Liver (tissue), 9 donors: ENCODE measurements around the gene ELL2. TPM values are rescaled to one million over a fixed set of nuclear protein-coding genes. Genes with fewer than 3 reads are reported as not detected.

Source experiments
- DNase-seq: peaks from one replicate; pipeline ENCODE4 v3.0.0-alpha.2; 2017; ENCODE audit warnings: low spot score
- H3K27ac ChIP-seq, 2 donors: one replicate each; pipeline ENCODE4 v1.7.0; 2013; ENCODE audit warnings: inconsistent platforms in 2 of 2, low read length in 2 of 2, control low read depth in 1 of 2, low read depth in 1 of 2, mild to moderate bottlenecking in 1 of 2
- H3K27me3 ChIP-seq, 4 donors: one replicate each; pipeline versions ENCODE4 v1.6.1 to v1.7.0; 2013; ENCODE audit warnings: low read length in 3 of 4, inconsistent platforms in 1 of 4, mild to moderate bottlenecking in 1 of 4, moderate library complexity in 1 of 4; ENCODE audit not compliant: control insufficient read depth in 4 of 4, insufficient read depth in 4 of 4
- H3K36me3 ChIP-seq, 4 donors: one replicate each; pipeline versions ENCODE4 v1.6.1 to v1.7.0; 2013; ENCODE audit warnings: low read length in 3 of 4, mild to moderate bottlenecking in 3 of 4, low read depth in 1 of 4, moderate library complexity in 1 of 4; ENCODE audit not compliant: control insufficient read depth in 4 of 4, insufficient read depth in 3 of 4
- H3K4me1 ChIP-seq, 4 donors: one replicate each; pipeline versions ENCODE4 v1.6.1 to v1.7.0; 2013; ENCODE audit warnings: low read length in 3 of 4, mild to moderate bottlenecking in 3 of 4, moderate library complexity in 1 of 4; ENCODE audit not compliant: control insufficient read depth in 4 of 4, insufficient read depth in 4 of 4
- H3K4me3 ChIP-seq, 3 donors: one replicate each; pipeline versions ENCODE4 v1.6.1 to v1.7.0; 2013; ENCODE audit warnings: low read length in 3 of 3, control low read depth in 1 of 3, low read depth in 1 of 3, mild to moderate bottlenecking in 1 of 3
- H3K9ac ChIP-seq, 2 donors: one replicate each; pipeline ENCODE4 v1.7.0; 2013; ENCODE audit warnings: low read length in 2 of 2, mild to moderate bottlenecking in 2 of 2, moderate library complexity in 2 of 2, control low read depth in 1 of 2, low read depth in 1 of 2
- H3K9me3 ChIP-seq, 4 donors: one replicate each; pipeline versions ENCODE4 v1.6.1 to v1.7.0; 2013; ENCODE audit warnings: low read length in 3 of 4; ENCODE audit not compliant: control insufficient read depth in 4 of 4
- ATF3 ChIP-seq: IDR thresholded peaks from 2 replicates; pipeline ENCODE4 v1.6.1; 2016; ENCODE audit warnings: antibody characterized with exemption
- CTCF ChIP-seq: fragments of 150-350 bp; IDR thresholded peaks from 2 replicates; pipeline ENCODE4 v1.5.1; 2017; ENCODE audit warnings: improper control_type of control experiment, low read depth, low read length; ENCODE audit not compliant: missing input control
- EGR1 ChIP-seq, 2 donors: IDR thresholded peaks; 2 replicates each; pipeline ENCODE4 v1.6.1; 2016 to 2018; ENCODE audit warnings: antibody characterized with exemption in 2 of 2, low read depth in 2 of 2
- FOXA1 ChIP-seq: IDR thresholded peaks from 2 replicates; pipeline ENCODE4 v1.6.1; 2016; ENCODE audit warnings: antibody characterized with exemption
- FOXA2 ChIP-seq: IDR thresholded peaks from 2 replicates; pipeline ENCODE4 v1.6.1; 2016; ENCODE audit warnings: antibody characterized with exemption
- GABPA ChIP-seq, 2 donors: IDR thresholded peaks in 1 of 2; conservative IDR thresholded peaks in 1 of 2; 2 replicates each; pipeline ENCODE4 v1.6.1; 2016; ENCODE audit warnings: antibody characterized with exemption in 2 of 2, mild to moderate bottlenecking in 1 of 2, moderate library complexity in 1 of 2
- HNF4A ChIP-seq, 2 donors: conservative IDR thresholded peaks; 2 replicates each; pipeline ENCODE4 v1.6.1; 2016; ENCODE audit warnings: antibody characterized with exemption in 2 of 2, mild to moderate bottlenecking in 2 of 2
- HNF4G ChIP-seq: IDR thresholded peaks from 2 replicates; pipeline ENCODE4 v1.6.1; 2016; ENCODE audit warnings: antibody characterized with exemption
- JUND ChIP-seq, 2 donors: IDR thresholded peaks; 2 replicates each; pipeline ENCODE4 v1.6.1; 2016; ENCODE audit warnings: antibody characterized with exemption in 2 of 2
- NR2F2 ChIP-seq: IDR thresholded peaks from 2 replicates; pipeline ENCODE4 v1.6.1; 2016; ENCODE audit warnings: antibody characterized with exemption
- RAD21 ChIP-seq, 2 donors: IDR thresholded peaks; 2 replicates each; pipeline ENCODE4 v1.6.1; 2016; ENCODE audit warnings: antibody characterized with exemption in 2 of 2, mild to moderate bottlenecking in 2 of 2
- REST ChIP-seq: IDR thresholded peaks from 2 replicates; pipeline ENCODE4 v1.6.1; 2016; ENCODE audit warnings: antibody characterized with exemption, mild to moderate bottlenecking
- RXRA ChIP-seq, 2 donors: IDR thresholded peaks; 2 replicates each; pipeline ENCODE4 v1.6.1; 2017 to 2018; ENCODE audit warnings: antibody characterized with exemption in 2 of 2, mild to moderate bottlenecking in 1 of 2
- SP1 ChIP-seq: IDR thresholded peaks from 2 replicates; pipeline ENCODE4 v1.6.1; 2018; ENCODE audit warnings: antibody characterized with exemption, mild to moderate bottlenecking
- TAF1 ChIP-seq: conservative IDR thresholded peaks from 2 replicates; pipeline ENCODE4 v1.6.1; 2016; ENCODE audit warnings: antibody characterized with exemption, mild to moderate bottlenecking
- YY1 ChIP-seq: IDR thresholded peaks from 2 replicates; pipeline ENCODE4 v1.6.1; 2016; ENCODE audit warnings: antibody characterized with exemption, mild to moderate bottlenecking
- ZBTB33 ChIP-seq: IDR thresholded peaks from 2 replicates; pipeline ENCODE4 v1.6.1; 2016; ENCODE audit warnings: antibody characterized with exemption
- WGBS: extraction: QIAGEN DNeasy Blood & Tissue Kit; methylation state at CpG from one replicate; pipeline ENCODE4 v1.1.7; 2013; 5-methylcytosine and 5-hydroxymethylcytosine counted together
- polyA plus RNA-seq, 2 donors: library from polyadenylated mRNA; stranded (reverse) in 1 of 2; unstranded in 1 of 2; fragments of 200-250 nt in 1 of 2; fragments of >200 nt in 1 of 2; fragmentation: Nextera tagmentation in 1 of 2; extraction: Ambion mirVana in 1 of 2; gene quantifications; one replicate each; pipeline versions ENCODE4 v1.2.1 to v1.2.3, GENCODE V29; 2013 to 2015
- total RNA-seq, 2 donors: library from RNA; depleted of rRNA; stranded (reverse); fragments of >200 nt; gene quantifications; one replicate each; pipeline ENCODE4 v1.2.3, GENCODE V29; 2014
- TF ChIP-seq, protein P1 (sequence below): IDR thresholded peaks from 2 replicates; pipeline ENCODE4 v1.6.1; 2016; ENCODE audit warnings: antibody characterized with exemption
- donor health status: healthy.
- donor health status: healthy.
- donor health status: healthy.
- donor health status: healthy.
- donor health status: healthy.

ELL2 gene
- total RNA-seq (10 to 100 TPM; 53.9 to 64.5 TPM), polyA plus RNA-seq (10 to 100 TPM; 21.0 to 37.9 TPM)

DNA sequence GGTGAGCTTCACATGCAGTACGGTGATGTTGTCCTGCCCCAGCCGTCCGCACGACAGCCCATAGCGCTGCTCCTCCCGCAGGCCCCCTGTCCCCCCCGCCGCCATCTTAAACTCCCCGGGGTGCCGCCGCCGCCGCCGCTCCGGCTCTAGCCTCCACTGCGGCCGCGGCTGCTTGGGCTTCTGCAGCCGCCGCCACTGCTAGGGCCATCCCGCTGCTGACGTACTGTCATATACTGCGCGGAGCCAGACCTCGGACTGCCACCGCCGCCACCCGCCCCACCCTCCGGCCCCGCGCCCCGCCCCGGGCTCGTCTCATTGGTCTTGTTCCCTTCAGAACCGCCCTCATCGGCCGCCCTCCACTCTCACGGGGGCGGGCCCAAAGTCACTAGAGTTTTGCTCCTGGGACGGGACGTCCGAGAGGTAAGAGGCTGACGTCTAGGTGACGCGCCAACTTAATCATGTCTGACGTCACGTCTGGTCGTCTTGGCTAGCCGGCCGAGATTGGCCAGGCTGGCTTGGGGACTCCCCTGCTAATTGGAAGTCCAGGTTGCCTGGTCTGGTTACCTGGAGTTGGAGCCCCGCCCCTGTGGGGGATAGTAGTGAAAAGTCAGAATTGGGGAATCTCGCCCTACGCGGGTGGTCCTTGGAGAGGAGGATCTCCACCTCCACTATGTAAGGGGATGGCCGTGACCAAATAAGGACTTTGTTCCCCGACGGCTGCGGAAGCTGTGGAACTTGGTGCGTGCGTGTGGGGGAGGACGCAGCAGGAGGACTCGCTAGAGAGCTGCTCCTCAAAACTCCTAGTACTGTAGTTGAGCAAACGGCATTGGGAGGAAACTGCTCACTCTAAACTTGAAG, at the start of gene ELL2:
TSS of gene ELL2 (minus strand) at position 235 of the 858 bp plus-strand sequence. CDS start at position 105, 130 bp downstream.
- Histone ChIP-seq H3K36me3 (no peaks in the 10 kb centered on the region), H3K27me3 (no peaks in the 10 kb centered on the region), H3K4me3 (peak within 1 kb of the TSS; percentile 89 to 94 (median 93)), H3K27ac (peak within 1 kb of the TSS; percentile 98 to 99), H3K9ac (peak within 1 kb of the TSS; percentile 93 to 97), H3K4me1 (peaks cover 3 to 39% (median 19%) of the 10 kb centered on the region in 4 donors), H3K9me3 (no peaks in the 10 kb centered on the region)
- under 1% methylated on average over 63 of the region's 63 CpGs for WGBS
- TF ChIP-seq YY1, result peak; percentile 60
- peak; percentile 87 to 88 for TF ChIP-seq JUND (IDR thresholded peaks at IDR 0.05)
- TF ChIP-seq ZBTB33, result peak; percentile 76
- peak; percentile 57 to 73 for TF ChIP-seq RXRA (IDR thresholded peaks at IDR 0.05)
- peak; percentile 26 to 61 for TF ChIP-seq RAD21 (IDR thresholded peaks at IDR 0.05)
- no peak for TF ChIP-seq NR2F2
- TF ChIP-seq FOXA2, result no peak
- TF ChIP-seq CTCF, result peak; percentile 12
- TF ChIP-seq HNF4G, result no peak
- peak in 1 of 2 donors; percentile 62 for TF ChIP-seq EGR1 (IDR thresholded peaks at IDR 0.05; ENCODE audit: low read depth in 2 of 2)
- TF ChIP-seq SP1, result peak; percentile 95
- peak; percentile 61 to 72 for TF ChIP-seq HNF4A (conservative IDR thresholded peaks at IDR 0.05)
- TF ChIP-seq TAF1, result peak; percentile 89
- peak in 1 of 2 donors; percentile 44 for TF ChIP-seq GABPA (IDR thresholded peaks at IDR 0.05 in 1 of 2, conservative IDR thresholded peaks at IDR 0.05 in 1 of 2)
- no peak for TF ChIP-seq ATF3
- peak; percentile 94 for TF ChIP-seq REST
- TF ChIP-seq, protein P1, sequence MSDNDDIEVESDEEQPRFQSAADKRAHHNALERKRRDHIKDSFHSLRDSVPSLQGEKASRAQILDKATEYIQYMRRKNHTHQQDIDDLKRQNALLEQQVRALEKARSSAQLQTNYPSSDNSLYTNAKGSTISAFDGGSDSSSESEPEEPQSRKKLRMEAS, result peak; percentile 17
- no peak for TF ChIP-seq FOXA1
- DNase-seq, result peak; percentile 98
